Keratinocyte (primary cell): ENCODE results near the gene ERBB2. TPM values are rescaled to one million over a fixed set of nuclear protein-coding genes. Genes with fewer than 3 reads are reported as not detected.

Experiments
- DNase-seq: peaks from one replicate; pipeline ENCODE4 v3.0.0-alpha.2; 2011; ENCODE audit warnings: low read depth, missing footprints, low spot score
- FAIRE-seq: peaks from 2 replicates; lab custom pipeline; 2011; peaks lifted over from hg19 to GRCh38; lab: Jason Lieb, UNC
- H2AFZ ChIP-seq: 2 replicates; pipeline ENCODE4 v1.6.0; 2012; ENCODE audit warnings: low read length, control low read depth, inconsistent platforms; ENCODE audit not compliant: control insufficient read depth
- H3K27ac ChIP-seq: 2 replicates; pipeline ENCODE4 v1.5.1; 2011; ENCODE audit warnings: low read length; ENCODE audit not compliant: control insufficient read depth, insufficient read depth
- H3K27me3 ChIP-seq: 3 replicates; pipeline ENCODE4 v1.6.0; 2011; ENCODE audit warnings: low read length; ENCODE audit not compliant: control insufficient read depth, insufficient read depth; ENCODE audit errors: extremely low read depth
- H3K36me3 ChIP-seq, 2 experiments: 2 replicates in 1 of 2; 3 replicates in 1 of 2; pipeline ENCODE4 v1.5.1; 2011; ENCODE audit warnings: low read length in 2 of 2, mild to moderate bottlenecking in 1 of 2; ENCODE audit not compliant: control insufficient read depth in 2 of 2, insufficient read depth in 2 of 2; ENCODE audit errors: extremely low read depth in 1 of 2
- H3K4me1 ChIP-seq: 3 replicates; pipeline ENCODE4 v1.5.1; 2011; ENCODE audit warnings: low read length; ENCODE audit not compliant: control insufficient read depth, insufficient read depth; ENCODE audit errors: extremely low read depth
- H3K4me2 ChIP-seq: 3 replicates; pipeline ENCODE4 v1.6.0; 2011; ENCODE audit warnings: low read depth, low read length; ENCODE audit not compliant: control insufficient read depth, insufficient read depth; ENCODE audit errors: extremely low read depth
- H3K4me3 ChIP-seq, 3 experiments: fragments of 200-600 bp in 1 of 3; sonication (generic) in 1 of 3; 2 replicates in 2 of 3; 3 replicates in 1 of 3; pipeline ENCODE4 v1.5.1; 2011 to 2016; ENCODE audit warnings: low read length in 3 of 3, mild to moderate bottlenecking in 3 of 3, control low read depth in 2 of 3, inconsistent platforms in 1 of 3, low read depth in 1 of 3, mixed read lengths in 1 of 3, mixed run types in 1 of 3, moderate library complexity in 1 of 3; ENCODE audit not compliant: control insufficient read depth in 2 of 3, insufficient read depth in 2 of 3; ENCODE audit errors: extremely low read depth in 1 of 3
- H3K79me2 ChIP-seq: 2 replicates; pipeline ENCODE4 v1.6.0; 2012; ENCODE audit warnings: low read length; ENCODE audit not compliant: control insufficient read depth, insufficient read depth
- H3K9ac ChIP-seq: 3 replicates; pipeline ENCODE4 v1.6.0; 2011; ENCODE audit warnings: low read length; ENCODE audit not compliant: control insufficient read depth, insufficient read depth; ENCODE audit errors: extremely low read depth
- H3K9me1 ChIP-seq: 3 replicates; pipeline ENCODE4 v1.6.0; 2011; ENCODE audit warnings: low read length; ENCODE audit not compliant: control insufficient read depth, insufficient read depth; ENCODE audit errors: extremely low read depth
- H3K9me3 ChIP-seq: 2 replicates; pipeline ENCODE4 v1.5.1; 2012; ENCODE audit warnings: low read depth, low read length; ENCODE audit not compliant: control insufficient read depth
- H4K20me1 ChIP-seq: 3 replicates; pipeline ENCODE4 v1.6.0; 2011; ENCODE audit warnings: low read length; ENCODE audit not compliant: control insufficient read depth, insufficient read depth; ENCODE audit errors: extremely low read depth
- EZH2 ChIP-seq: IDR thresholded peaks from one replicate; pipeline ENCODE4 v1.6.1; 2012; ENCODE audit warnings: inconsistent platforms, mild to moderate bottlenecking, low read length, moderate library complexity
- dilution Hi-C: fragments of 300-500 bp; cut with MboI; formaldehyde crosslinking; loops from one replicate; pipeline ENCODE4 v1.7.0; 2020; ENCODE audit warnings: low sequenced_read_pairs; ENCODE audit not compliant: extremely low pct_ligation_motif_present
- polyA plus RNA-seq, 5 experiments: library from polyadenylated mRNA; depleted of rRNA in 3 of 5; stranded (reverse) in 3 of 5; stranded (forward) in 1 of 5; unstranded in 1 of 5; fragments of >200 nt; gene quantifications; 1 replicate in 1 of 5; 2 replicates in 3 of 5; 3 replicates in 1 of 5; pipeline versions ENCODE4 v1.2.1 to v1.2.3, GENCODE V29; 2011 to 2012; ENCODE audit warnings: missing spikeins in 2 of 5, low read depth in 1 of 5, low replicate concordance in 1 of 5
- TF ChIP-seq, protein P1 (sequence below), 3 experiments: IDR thresholded peaks in 1 of 3; conservative IDR thresholded peaks in 1 of 3; optimal IDR thresholded peaks in 1 of 3; 2 replicates in 2 of 3; 3 replicates in 1 of 3; pipeline versions ENCODE3 to v1.5.1; 2011; ENCODE audit warnings: low read length in 3 of 3, mild to moderate bottlenecking in 3 of 3, moderate library complexity in 2 of 3, control low read depth in 1 of 3, inconsistent platforms in 1 of 3; ENCODE audit not compliant: insufficient read depth in 2 of 3; ENCODE audit errors: extremely low read depth in 1 of 3

ERBB2 gene
- polyA plus RNA-seq, 1 donor (not counting 4 experiments of a cell fraction or from before 2014, with no cell fraction given), result 21.4 TPM

DNA sequence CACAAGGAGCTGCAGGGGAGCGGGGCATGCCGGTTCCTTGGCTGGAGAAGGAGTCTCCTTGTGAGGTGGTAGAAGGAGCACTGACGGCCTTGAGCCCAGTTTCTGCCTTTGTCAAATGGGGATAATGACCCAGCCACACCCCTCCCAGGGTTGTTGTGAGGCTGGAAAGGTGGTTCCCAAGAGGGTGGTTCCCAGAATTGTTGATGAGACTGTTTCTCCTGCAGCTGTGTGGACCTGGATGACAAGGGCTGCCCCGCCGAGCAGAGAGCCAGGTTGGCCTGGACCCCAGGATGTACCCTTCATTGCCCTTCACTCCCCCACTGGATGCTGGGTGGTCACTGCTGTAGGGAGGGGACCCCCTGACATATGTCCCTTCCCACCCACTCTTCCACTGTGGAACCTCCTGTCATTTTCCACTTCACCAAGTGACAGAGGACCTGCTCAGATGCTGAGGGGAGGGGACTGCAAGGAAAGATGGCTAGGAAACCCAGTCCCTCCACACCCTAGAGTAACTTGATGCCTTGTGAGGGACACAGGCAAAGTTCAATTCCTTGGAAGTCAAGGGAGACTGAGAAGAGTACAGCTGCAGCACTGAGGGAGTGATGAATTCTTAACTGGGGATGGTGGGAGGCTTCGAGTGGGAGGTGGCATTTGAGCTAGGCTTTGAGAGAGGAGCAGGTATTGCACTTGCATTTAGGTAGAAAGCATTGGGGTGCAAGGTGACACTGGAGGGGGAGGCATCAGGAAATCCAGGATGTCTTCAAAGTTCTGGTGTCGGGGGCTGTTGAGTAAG, 19.9 kb downstream of the ERBB2 start:
- DNase-seq, result no peak
- no peaks in the 10 kb centered on the region for H3K9me3 ChIP-seq
- no peaks in the 10 kb centered on the region for H3K79me2 ChIP-seq
- FAIRE-seq, result no peak
- no peaks in the 10 kb centered on the region for H3K27me3 ChIP-seq
- no peak overlapping the region for H3K9ac ChIP-seq
- H2AFZ ChIP-seq, result no peak overlapping the region
- no peak overlapping the region for H3K4me2 ChIP-seq
- peaks cover 19% of the 10 kb centered on the region in 2 experiments for H3K36me3 ChIP-seq
- H4K20me1 ChIP-seq, result no peaks in the 10 kb centered on the region
- dilution Hi-C loops, result no loop called here
- H3K27ac ChIP-seq, result no peak overlapping the region
- no peaks in the 10 kb centered on the region for H3K9me1 ChIP-seq
- no peak for TF ChIP-seq EZH2
- TF ChIP-seq, protein P1, sequence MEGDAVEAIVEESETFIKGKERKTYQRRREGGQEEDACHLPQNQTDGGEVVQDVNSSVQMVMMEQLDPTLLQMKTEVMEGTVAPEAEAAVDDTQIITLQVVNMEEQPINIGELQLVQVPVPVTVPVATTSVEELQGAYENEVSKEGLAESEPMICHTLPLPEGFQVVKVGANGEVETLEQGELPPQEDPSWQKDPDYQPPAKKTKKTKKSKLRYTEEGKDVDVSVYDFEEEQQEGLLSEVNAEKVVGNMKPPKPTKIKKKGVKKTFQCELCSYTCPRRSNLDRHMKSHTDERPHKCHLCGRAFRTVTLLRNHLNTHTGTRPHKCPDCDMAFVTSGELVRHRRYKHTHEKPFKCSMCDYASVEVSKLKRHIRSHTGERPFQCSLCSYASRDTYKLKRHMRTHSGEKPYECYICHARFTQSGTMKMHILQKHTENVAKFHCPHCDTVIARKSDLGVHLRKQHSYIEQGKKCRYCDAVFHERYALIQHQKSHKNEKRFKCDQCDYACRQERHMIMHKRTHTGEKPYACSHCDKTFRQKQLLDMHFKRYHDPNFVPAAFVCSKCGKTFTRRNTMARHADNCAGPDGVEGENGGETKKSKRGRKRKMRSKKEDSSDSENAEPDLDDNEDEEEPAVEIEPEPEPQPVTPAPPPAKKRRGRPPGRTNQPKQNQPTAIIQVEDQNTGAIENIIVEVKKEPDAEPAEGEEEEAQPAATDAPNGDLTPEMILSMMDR (optimal IDR thresholded peaks at IDR 0.05 in 1 of 3, IDR thresholded peaks at IDR 0.05 in 1 of 3, conservative IDR thresholded peaks at IDR 0.05 in 1 of 3; ENCODE audit: extremely low read depth in 1 of 3, insufficient read depth in 2 of 3, low read length in 3 of 3), result no peak
- peaks cover 14% of the 10 kb centered on the region for H3K4me1 ChIP-seq
- no peak overlapping the region for H3K4me3 ChIP-seq

DNA sequence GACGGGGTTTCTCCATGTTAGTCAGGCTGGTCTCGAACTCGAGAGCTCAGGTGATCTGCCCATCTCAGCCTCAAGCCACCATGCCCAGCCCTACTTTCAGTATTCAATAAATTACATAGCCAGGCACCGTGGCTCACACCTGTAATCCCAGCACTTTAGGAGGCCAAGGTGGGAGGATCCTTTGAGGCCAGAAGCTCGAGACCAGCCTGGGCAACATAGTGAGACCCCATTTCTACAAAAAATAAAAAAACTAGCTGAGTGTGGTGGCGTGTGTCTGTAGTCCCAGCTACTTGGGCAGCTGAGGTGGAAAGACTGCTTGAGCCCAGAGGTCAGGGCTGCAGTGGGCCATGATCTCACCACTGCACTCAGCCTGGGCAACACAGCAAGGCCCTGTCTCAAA, 22.2 kb downstream of the ERBB2 start:
- FAIRE-seq, result no peak
- Histone ChIP-seq H3K4me2 (no peak overlapping the region), H3K36me3 (peaks cover 23 to 24% of the 10 kb centered on the region in 2 experiments), H3K27ac (no peak overlapping the region), H3K4me3 (no peak overlapping the region), H3K4me1 (peaks cover 5% of the 10 kb centered on the region), H3K79me2 (no peaks in the 10 kb centered on the region), H3K27me3 (no peaks in the 10 kb centered on the region), H3K9me3 (no peaks in the 10 kb centered on the region), H3K9me1 (peaks cover 2% of the 10 kb centered on the region), H2AFZ (no peak overlapping the region), H4K20me1 (no peaks in the 10 kb centered on the region), H3K9ac (no peak overlapping the region)
- TF ChIP-seq, protein P1 (optimal IDR thresholded peaks at IDR 0.05 in 1 of 3, IDR thresholded peaks at IDR 0.05 in 1 of 3, conservative IDR thresholded peaks at IDR 0.05 in 1 of 3; ENCODE audit: extremely low read depth in 1 of 3, insufficient read depth in 2 of 3, low read length in 3 of 3), result no peak
- no peak for TF ChIP-seq EZH2
- DNase-seq, result no peak
- dilution Hi-C loops, result no loop called here
